Transverse colon (tissue), 3 donors: ENCODE measurements around the gene WDR77.

Source experiments
- CTCF ChIP-seq, 5 experiments: fragments of 200-600 bp in 3 of 5; fragments of 450-650 bp in 2 of 5; sonication (generic) in 3 of 5; IDR thresholded peaks; 1 replicate in 2 of 5; 2 replicates in 3 of 5; pipeline ENCODE4 v1.5.1; 2016 to 2017; ENCODE audit warnings: antibody characterized with exemption in 5 of 5, inconsistent platforms in 3 of 5, mild to moderate bottlenecking in 2 of 5, moderate library complexity in 1 of 5
- EP300 ChIP-seq: sonication (generic); formaldehyde crosslinking; IDR thresholded peaks from one replicate; pipeline ENCODE4 v1.6.1; 2017; ENCODE audit warnings: antibody characterized with exemption, low read depth

- no peak for TF ChIP-seq EP300
- TF ChIP-seq CTCF (IDR thresholded peaks at IDR 0.05): no peak
Measured at GRCh38 chr1:111470596-111470995, 21.5 kb upstream of the WDR77 start.
